Nephron progenitor cell (in vitro differentiated cells): ENCODE data around the gene URAD.

Source experiments
- DNase-seq: peaks from one replicate; pipeline ENCODE4 v3.0.0; 2021
- H3K27ac Mint-ChIP-seq: 2 replicates; pipeline ENCODE4 v1.8.0; 2021; ENCODE audit warnings: mild to moderate bottlenecking, moderate library complexity, mixed read lengths
- H3K27me3 Mint-ChIP-seq: 2 replicates; pipeline ENCODE4 v1.8.0; 2021; ENCODE audit warnings: mild to moderate bottlenecking, low read depth, mixed read lengths; ENCODE audit not compliant: poor library complexity
- H3K36me3 Mint-ChIP-seq: 2 replicates; pipeline ENCODE4 v1.8.0; 2021; ENCODE audit warnings: low read depth, mixed read lengths
- H3K4me1 Mint-ChIP-seq: 2 replicates; pipeline ENCODE4 v1.8.0; 2021; ENCODE audit warnings: mixed read lengths
- H3K4me3 Mint-ChIP-seq: 2 replicates; pipeline ENCODE4 v1.8.0; 2021; ENCODE audit warnings: mild to moderate bottlenecking, moderate library complexity, mixed read lengths
- H3K9me3 Mint-ChIP-seq: 2 replicates; pipeline ENCODE4 v1.8.0; 2021; ENCODE audit warnings: mild to moderate bottlenecking, moderate library complexity, mixed read lengths
- TF ChIP-seq, protein P1 (sequence below): fragments of 200-600 bp; sonication (generic); IDR thresholded peaks from 2 replicates; pipeline ENCODE4 v1.5.0; 2021; ENCODE audit warnings: antibody characterized with exemption

Gene URAD

DNA sequence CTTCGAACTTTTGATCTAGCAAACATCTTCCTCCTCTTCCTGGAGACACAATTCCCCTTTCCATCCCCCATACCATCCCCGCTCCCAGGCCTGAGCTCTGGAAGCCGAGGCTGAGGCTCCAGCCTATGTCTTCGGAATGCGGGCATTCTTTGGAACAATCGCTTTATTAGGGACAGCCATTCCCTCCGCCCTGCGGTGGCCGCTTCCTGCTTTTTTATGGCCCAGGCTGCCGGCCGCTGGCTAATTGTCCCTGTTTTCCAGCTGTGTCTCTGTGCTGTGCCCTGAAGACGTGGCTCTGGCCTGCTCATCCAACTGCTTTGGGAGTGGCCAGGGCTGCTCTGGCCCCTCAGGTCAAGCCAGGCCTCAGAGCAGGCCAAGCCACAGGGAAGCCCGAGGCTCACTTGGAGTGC lies 17.3 kb downstream of the URAD start:
- peak overlapping the region; percentile 97 for H3K4me3 Mint-ChIP-seq
- DNase-seq = peak; percentile 67
- H3K36me3 Mint-ChIP-seq = no peaks in the 10 kb centered on the region
- H3K27me3 Mint-ChIP-seq = peaks cover 12% of the 10 kb centered on the region
- peak overlapping the region; percentile 96 for H3K27ac Mint-ChIP-seq
- no peaks in the 10 kb centered on the region for H3K9me3 Mint-ChIP-seq
- TF ChIP-seq, protein P1, sequence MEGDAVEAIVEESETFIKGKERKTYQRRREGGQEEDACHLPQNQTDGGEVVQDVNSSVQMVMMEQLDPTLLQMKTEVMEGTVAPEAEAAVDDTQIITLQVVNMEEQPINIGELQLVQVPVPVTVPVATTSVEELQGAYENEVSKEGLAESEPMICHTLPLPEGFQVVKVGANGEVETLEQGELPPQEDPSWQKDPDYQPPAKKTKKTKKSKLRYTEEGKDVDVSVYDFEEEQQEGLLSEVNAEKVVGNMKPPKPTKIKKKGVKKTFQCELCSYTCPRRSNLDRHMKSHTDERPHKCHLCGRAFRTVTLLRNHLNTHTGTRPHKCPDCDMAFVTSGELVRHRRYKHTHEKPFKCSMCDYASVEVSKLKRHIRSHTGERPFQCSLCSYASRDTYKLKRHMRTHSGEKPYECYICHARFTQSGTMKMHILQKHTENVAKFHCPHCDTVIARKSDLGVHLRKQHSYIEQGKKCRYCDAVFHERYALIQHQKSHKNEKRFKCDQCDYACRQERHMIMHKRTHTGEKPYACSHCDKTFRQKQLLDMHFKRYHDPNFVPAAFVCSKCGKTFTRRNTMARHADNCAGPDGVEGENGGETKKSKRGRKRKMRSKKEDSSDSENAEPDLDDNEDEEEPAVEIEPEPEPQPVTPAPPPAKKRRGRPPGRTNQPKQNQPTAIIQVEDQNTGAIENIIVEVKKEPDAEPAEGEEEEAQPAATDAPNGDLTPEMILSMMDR = no peak
- H3K4me1 Mint-ChIP-seq = peaks cover 82% of the 10 kb centered on the region

DNA sequence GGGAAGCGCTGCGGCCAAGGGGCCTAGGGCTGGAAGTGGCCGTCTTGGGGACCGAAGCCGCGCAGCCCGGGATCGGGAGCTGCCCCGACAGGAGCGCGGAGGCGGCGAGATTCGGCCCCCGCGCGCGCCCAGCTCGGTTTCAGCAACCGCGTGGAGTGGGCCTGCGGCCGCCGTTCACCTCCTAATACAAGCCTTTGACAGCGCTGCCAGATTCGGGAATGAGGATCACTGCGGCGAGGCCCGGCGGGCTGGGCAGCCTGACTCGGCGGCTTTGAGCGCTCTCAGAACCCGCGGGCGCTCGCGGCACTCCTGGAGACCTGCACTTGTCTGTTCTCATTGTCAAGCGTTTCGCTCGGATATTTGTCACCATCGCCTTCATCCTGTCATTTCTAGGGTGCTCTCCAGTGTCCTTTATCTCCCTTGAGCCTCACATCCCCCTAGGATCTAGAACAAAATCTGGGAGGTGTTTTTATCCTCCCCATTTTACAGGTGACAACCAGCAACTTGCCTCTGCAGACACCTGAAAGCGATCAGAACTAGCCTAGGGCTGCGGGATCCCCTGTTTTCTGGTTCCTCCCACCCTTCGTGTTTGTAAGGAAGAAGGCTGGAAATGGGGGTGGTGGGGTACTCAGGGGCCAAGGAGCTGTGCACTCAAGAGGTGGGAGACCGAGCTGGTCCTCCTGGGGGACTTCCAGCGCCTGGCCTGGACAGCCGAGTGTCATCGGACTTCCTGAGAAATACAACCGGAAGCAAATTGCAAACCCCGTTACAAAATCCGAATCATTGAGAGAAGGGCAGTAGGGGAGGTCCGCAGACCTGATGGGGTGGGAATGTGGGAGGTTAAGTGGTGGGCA lies 17.9 kb downstream of the URAD start:
- Mint-ChIP-seq H3K9me3 (no peaks in the 10 kb centered on the region), H3K27me3 (peaks cover 11% of the 10 kb centered on the region), H3K4me1 (peaks cover 82% of the 10 kb centered on the region), H3K4me3 (peak overlapping the region; percentile 97), H3K36me3 (no peaks in the 10 kb centered on the region), H3K27ac (peak overlapping the region; percentile 96)
- TF ChIP-seq, protein P1 = no peak
- peak; percentile 46 for DNase-seq

DNA sequence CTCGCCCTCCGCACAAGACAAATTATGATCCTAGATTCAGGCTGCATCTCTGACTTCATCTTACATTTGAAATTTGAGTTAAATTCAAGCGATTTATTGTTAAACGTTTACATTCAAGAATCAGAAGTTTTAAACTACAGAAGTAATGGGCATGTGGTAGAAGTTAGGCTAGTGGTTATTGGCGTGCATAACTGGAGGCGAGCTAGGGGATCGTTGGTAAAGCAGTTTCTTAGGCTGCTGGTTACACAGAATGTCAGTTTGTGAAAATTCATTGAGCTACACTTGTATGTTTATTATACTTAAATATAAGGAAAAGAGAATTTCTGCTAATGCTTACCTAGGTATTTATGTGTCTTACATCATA lies 18.6 kb downstream of the URAD start:
- Mint-ChIP-seq H3K36me3 (no peaks in the 10 kb centered on the region), H3K27me3 (peaks cover 5% of the 10 kb centered on the region), H3K9me3 (no peaks in the 10 kb centered on the region), H3K27ac (peak overlapping the region; percentile 90), H3K4me1 (peaks cover 82% of the 10 kb centered on the region), H3K4me3 (peak overlapping the region; percentile 97)
- TF ChIP-seq, protein P1 = no peak
- DNase-seq = no peak

DNA sequence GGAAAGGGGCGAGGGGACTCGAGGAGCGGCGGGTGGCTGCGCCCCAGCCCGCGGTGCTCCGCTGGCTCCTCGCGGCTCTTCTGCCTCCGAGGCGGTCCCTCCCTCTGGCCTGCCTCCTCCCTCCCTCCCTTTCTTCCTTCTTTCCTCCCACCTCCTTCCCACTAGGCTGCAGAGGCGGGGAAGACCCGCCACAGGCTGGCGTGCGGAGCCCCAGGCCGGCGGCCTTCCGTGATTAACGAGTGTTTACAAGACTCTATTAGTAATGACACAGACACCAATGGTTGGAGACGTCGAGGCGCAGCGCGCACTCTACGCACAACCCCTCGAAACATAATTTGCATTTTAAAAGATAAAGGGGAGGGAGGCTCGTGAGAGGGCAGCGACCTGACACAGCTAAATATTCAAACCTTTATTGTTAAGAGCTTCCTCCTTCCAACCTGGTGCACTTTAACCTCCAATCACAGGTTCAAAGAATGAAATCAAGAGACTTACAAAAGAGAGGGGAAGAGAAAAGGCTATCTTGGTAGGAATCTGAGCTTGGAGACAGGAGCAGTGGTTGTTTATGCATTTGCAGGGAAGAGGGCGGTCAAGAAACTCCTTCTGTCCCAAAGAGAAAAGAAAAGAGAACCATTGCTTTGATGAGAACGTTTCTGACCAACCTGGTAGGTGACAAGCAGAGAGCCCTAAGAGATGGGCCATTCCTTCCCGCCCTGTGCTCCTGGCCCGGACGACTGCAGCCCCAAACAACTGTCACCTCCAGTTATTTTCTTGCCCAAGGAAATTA lies 19.2 kb downstream of the URAD start, which contains the start of gene CDX2:
TSS of gene CDX2 (minus strand) at position 234 of the 784 bp plus-strand sequence. CDS start 309 bp downstream, outside the sequence.
- peaks cover 5% of the 10 kb centered on the region for H3K27me3 Mint-ChIP-seq

DNA sequence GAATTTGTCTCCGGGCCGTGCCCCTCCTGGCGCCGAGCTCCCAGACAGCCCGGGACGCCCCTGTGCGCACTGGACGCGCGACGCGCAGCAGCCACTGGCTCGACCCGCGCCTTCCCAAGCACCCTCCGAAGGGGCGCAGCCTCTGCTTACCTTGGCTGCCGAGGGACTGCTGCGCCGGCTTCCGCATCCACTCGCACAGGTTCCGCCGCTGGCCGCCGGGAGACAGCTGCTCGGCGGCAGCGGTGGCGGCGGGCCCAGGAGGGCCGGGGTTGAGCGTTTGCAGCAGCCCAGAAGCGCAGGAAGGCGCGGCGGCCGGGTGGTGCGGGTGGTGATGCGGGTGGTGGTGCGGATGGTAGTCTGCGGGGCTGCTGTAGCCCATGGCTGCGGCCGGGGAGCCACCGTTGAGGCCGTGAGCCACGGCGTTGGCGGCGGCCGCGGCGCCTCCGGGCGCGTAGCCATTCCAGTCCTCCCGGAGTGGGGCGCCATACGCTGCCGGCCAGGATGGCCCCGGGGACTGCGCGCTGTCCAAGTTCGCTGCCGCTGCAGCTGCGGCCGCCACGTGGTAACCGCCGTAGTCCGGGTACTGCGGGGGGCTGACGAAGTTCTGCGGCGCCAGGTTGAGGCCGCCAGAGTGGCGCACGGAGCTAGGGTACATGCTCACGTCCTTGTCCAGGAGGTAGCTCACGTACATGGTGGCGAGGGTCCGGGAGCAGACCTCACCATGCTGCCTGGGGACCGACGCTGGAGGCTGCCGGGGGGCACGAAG lies 20.0 kb downstream of the URAD start:
- Mint-ChIP-seq H3K4me3 (peak overlapping the region; percentile 97), H3K27ac (no peak overlapping the region), H3K9me3 (no peaks in the 10 kb centered on the region), H3K36me3 (no peaks in the 10 kb centered on the region), H3K4me1 (peaks cover 82% of the 10 kb centered on the region), H3K27me3 (peaks cover 5% of the 10 kb centered on the region)
- TF ChIP-seq, protein P1 = no peak
- peak; percentile 67 for DNase-seq

More for the DNA sequence above, 19.2 kb downstream of the URAD start, which contains the start of gene CDX2:
- Mint-ChIP-seq H3K36me3 (no peaks in the 10 kb centered on the region), H3K27ac (peak within 1 kb of the TSS; percentile 90), H3K4me3 (peak within 1 kb of the TSS; percentile 97), H3K9me3 (no peaks in the 10 kb centered on the region), H3K4me1 (peaks cover 82% of the 10 kb centered on the region)
- TF ChIP-seq, protein P1 = no peak
- DNase-seq = peak; percentile 71
